Measurements from ENCODE around the gene HIC2. TPM values are rescaled to one million over a fixed set of nuclear protein-coding genes. Genes with fewer than 3 reads are reported as not detected.
"Not testable (repeated sequence)": the region's sequence is repeated elsewhere in the genome, so short reads cannot be mapped to it uniquely, and the experiment has no call there.

HIC2 gene
- 3.7 TPM for polyA plus RNA-seq (2013, experiment 1 of 2; ENCODE audit: insufficient read length)
- polyA plus RNA-seq (2013, experiment 2 of 2; ENCODE audit: insufficient read length) = 3.9 TPM

GRCh38 chr22:21417227-21417746, at the start of gene HIC2:
Gene HIC2 (plus strand): TSS chr22:21417371. CDS start chr22:21442832, 25,461 bp downstream.
- DNase-seq = not testable (repeated sequence)

GRCh38 chr22:21368603-21369310, 48.4 kb upstream of the HIC2 start:
- DNase-seq = not testable (repeated sequence)

GRCh38 chr22:21375880-21376279, 41.3 kb upstream of the HIC2 start:
- not testable (repeated sequence) for DNase-seq

GRCh38 chr22:21383701-21384467, 33.3 kb upstream of the HIC2 start, which contains the start of gene RIMBP3B:
Gene RIMBP3B (plus strand): TSS chr22:21383751. CDS start chr22:21383859, 108 bp downstream.
- DNase-seq = not testable (repeated sequence)

- not testable (repeated sequence) for DNase-seq
Observed at GRCh38 chr22:21384468-21385357, 32.5 kb upstream of the HIC2 start.

GRCh38 chr22:21389480-21389879, 27.7 kb upstream of the HIC2 start:
- DNase-seq = not testable (repeated sequence)

GRCh38 chr22:21390013-21390412, 27.2 kb upstream of the HIC2 start:
- DNase-seq = not testable (repeated sequence)

- DNase-seq = not testable (repeated sequence)
Observed at GRCh38 chr22:21394613-21395012, 22.6 kb upstream of the HIC2 start.

- DNase-seq = not testable (repeated sequence)
Observed at GRCh38 chr22:21401197-21401969, 15.8 kb upstream of the HIC2 start.

- not testable (repeated sequence) for DNase-seq
Observed at GRCh38 chr22:21402763-21403314, 14.3 kb upstream of the HIC2 start.

- not testable (repeated sequence) for DNase-seq
Observed at GRCh38 chr22:21407139-21407538, 10.0 kb upstream of the HIC2 start.

- not testable (repeated sequence) for DNase-seq
Observed at GRCh38 chr22:21407792-21408191, 9.4 kb upstream of the HIC2 start.

GRCh38 chr22:21416375-21416774, 796 bp upstream of the HIC2 start:
- DNase-seq = not testable (repeated sequence)

- DNase-seq = not testable (repeated sequence)
Observed at GRCh38 chr22:21417853-21418252, 682 bp downstream of the HIC2 start.

- DNase-seq = not testable (repeated sequence)
Observed at GRCh38 chr22:21418974-21419638, 1.9 kb downstream of the HIC2 start.

- not testable (repeated sequence) for DNase-seq
Observed at GRCh38 chr22:21420180-21420763, 3.1 kb downstream of the HIC2 start.

- not testable (repeated sequence) for DNase-seq
Observed at GRCh38 chr22:21424084-21424709, 7.0 kb downstream of the HIC2 start.

GRCh38 chr22:21434378-21435233, 17.4 kb downstream of the HIC2 start:
- not testable (repeated sequence) for DNase-seq
